ENCODE measurements around the gene FBXW10B.
"Not testable (repeated sequence)": the region's sequence is repeated elsewhere in the genome, so short reads cannot be mapped to it uniquely, and the experiment has no call there.

DNA sequence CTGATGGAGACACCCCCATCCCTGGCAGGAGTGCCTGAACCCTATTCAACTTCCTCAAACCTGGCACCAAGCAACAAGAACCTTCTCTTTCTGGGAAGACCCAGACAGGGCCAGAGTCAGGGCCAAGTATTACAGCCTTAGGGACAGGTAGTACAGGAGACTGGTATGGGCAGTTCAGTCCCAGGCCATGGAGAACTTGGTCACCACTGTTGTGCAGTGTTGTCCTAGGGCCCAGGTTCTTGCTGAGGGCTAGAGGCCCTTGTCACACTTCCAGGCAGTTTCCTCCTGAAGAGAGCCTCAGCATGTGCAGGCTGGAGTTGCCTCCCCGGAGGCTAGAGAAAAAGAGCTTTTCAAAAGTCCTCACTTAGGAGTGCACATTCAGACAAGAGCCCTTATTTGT, 28.7 kb downstream of the FBXW10B start:
- TF ChIP-seq, protein P1, sequence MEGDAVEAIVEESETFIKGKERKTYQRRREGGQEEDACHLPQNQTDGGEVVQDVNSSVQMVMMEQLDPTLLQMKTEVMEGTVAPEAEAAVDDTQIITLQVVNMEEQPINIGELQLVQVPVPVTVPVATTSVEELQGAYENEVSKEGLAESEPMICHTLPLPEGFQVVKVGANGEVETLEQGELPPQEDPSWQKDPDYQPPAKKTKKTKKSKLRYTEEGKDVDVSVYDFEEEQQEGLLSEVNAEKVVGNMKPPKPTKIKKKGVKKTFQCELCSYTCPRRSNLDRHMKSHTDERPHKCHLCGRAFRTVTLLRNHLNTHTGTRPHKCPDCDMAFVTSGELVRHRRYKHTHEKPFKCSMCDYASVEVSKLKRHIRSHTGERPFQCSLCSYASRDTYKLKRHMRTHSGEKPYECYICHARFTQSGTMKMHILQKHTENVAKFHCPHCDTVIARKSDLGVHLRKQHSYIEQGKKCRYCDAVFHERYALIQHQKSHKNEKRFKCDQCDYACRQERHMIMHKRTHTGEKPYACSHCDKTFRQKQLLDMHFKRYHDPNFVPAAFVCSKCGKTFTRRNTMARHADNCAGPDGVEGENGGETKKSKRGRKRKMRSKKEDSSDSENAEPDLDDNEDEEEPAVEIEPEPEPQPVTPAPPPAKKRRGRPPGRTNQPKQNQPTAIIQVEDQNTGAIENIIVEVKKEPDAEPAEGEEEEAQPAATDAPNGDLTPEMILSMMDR (IDR thresholded peaks at IDR 0.05): not testable (repeated sequence)
- TF ChIP-seq, protein P2, sequence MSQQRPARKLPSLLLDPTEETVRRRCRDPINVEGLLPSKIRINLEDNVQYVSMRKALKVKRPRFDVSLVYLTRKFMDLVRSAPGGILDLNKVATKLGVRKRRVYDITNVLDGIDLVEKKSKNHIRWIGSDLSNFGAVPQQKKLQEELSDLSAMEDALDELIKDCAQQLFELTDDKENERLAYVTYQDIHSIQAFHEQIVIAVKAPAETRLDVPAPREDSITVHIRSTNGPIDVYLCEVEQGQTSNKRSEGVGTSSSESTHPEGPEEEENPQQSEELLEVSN (IDR thresholded peaks at IDR 0.05; ENCODE audit: borderline replicate concordance, low read depth): not testable (repeated sequence)
- TF ChIP-seq POLR2A (IDR thresholded peaks at IDR 0.05; ENCODE audit: low read length); MAZ (IDR thresholded peaks at IDR 0.05; ENCODE audit: borderline replicate concordance, low read depth, low read length); HDAC2 (IDR thresholded peaks at IDR 0.05); PHF8 (IDR thresholded peaks at IDR 0.05; ENCODE audit: borderline replicate concordance, low read depth): not testable (repeated sequence)
